Fibroblast of the conjunctiva (primary cell): Measurements from ENCODE around the gene SOX2.

ENCODE experiments used
- DNase-seq: peaks from one replicate; pipeline ENCODE4 v3.0.0-alpha.2; 2010; ENCODE audit warnings: low read depth

Gene SOX2

DNA sequence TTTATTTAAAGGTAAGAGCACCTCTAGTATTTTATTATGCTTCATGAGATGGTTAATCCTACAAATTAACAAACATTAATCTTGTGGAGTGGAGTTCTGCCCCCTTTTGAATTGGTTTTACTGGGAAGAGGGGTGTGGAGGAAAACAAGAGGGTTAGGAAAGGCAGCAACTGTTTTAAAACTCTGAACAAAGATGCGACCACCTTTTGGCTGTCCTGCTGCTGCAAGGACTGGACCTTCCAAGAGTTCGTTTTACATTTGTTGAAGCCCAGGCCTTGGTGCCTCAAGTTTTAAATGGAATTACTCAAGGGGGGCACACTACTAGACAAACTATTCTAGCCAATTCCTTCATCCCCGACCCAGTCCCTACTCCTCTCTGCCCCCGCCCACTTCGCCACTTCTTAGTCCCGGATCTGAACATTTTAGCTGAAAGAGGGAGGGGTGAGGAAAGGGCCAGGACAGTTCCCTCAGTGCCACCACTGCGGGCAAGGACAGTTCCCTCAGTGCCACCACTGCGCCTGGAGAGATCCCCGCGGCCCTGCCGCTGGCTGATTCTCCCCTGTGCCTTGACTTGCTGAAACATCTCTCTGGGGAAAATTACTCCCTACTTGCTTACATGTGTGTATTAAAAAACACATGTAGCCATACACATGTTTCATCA, 11.2 kb downstream of the SOX2 start:
- DNase-seq, result no peak

DNA sequence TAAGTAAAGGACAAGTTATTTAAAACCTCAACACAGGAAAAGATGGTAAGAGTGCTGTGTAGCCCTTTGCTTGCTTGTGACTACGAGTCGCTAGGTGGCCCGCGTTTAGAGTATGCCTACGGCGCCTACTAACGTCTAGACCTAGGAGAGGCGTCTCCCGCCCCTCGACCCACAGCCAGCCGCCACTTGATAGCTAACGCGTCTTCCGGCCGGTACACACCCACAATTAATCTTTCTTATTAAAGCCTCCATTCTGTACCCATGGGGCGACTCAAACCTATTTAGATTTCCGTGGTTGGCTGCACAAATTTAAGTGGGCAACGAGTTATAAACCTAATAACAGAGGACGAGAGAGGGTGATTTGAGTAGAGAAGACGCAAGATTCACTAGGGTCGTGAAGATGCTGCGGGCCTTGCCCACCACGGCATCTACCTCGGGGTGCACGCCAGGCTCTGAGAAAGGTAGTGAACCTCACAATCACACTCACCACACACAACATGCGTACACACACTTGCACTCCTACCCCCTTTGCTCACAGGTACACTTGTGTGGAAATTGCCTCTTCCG, 12.0 kb downstream of the SOX2 start:
- DNase-seq, result no peak

DNA sequence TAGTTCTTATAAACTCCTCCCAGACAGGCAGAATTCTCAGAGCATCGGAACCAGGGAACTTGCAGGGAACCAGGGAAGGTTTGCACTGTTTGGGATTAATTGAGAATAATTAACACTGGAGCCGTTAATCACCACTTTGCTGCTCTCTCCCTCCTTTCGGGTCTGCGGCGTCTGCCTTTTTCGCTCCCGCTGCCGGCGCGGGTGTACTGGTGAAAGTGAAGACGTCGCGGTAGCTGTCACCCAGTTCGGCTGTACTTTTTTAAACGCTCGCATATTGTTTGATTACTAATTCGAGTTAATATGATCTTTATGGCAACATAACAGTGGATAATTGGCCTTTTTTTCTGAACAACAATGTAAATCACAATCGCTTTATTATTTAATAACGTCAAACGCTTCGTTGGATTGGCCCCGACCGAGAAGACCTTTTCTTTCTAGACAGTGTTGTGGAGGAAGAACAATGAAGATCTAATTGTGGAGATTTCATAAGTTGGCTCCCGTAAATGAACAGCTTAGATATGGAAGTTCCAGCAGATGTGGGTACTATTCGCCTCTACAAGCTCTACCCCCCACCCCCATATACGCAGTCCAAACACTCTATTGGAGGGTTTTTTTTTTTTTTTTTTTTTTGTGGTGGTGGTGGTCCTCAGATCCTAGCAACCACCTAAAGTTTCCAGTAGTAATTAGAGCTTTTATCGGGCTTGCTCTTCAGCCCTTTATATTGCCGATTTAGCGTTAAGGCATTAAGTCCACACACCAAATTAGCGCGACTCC, 12.7 kb downstream of the SOX2 start:
- no peak for DNase-seq

DNA sequence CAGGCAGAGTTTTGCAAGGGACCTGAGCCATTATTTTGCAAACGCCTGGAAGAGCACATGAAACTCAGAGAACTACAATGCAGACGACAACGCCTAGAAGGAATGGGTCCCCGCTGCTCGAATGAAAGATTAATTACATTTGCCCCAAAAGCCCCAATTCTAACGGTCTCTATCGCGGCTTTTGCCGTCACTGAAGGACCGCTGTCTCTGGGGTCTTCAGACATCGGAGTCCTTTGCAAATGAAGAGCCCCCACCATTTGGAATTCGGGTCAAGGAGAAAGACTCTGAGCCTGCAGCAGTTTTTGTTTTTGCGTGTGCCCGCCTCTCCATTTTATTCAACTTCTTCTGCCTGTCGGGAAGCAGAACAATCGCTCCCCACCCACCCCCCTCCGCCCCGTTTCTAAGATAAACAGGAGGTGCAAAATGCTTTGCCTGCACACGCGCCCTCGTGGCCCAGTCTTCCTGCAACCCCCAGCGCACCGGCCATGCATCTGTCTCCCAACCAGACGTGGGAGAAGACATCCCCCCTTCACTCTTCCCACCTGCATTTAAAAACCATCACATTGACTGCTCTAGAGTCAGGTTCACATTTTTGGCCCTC, 13.5 kb downstream of the SOX2 start:
- DNase-seq, result no peak

DNA sequence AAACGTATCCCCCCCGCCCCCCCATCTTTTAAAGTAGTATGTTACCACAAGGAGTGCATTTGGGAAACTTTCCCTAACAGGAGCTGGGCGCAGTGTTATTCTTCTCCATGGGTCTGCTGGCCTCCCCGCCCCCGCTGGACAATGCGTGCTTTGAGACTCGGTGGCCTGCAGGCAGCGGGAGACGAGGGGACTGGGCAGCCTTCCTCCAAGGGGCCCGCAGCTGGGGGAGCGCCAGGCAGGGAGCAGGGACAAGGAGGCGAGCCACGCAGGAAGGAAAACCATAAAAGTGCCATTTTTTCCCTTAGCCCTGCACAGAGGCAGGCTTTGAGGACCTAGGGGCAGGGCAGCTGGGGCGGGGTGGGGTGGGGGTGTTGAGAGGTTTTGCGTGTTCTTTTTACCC, 14.1 kb downstream of the SOX2 start:
- no peak for DNase-seq

DNA sequence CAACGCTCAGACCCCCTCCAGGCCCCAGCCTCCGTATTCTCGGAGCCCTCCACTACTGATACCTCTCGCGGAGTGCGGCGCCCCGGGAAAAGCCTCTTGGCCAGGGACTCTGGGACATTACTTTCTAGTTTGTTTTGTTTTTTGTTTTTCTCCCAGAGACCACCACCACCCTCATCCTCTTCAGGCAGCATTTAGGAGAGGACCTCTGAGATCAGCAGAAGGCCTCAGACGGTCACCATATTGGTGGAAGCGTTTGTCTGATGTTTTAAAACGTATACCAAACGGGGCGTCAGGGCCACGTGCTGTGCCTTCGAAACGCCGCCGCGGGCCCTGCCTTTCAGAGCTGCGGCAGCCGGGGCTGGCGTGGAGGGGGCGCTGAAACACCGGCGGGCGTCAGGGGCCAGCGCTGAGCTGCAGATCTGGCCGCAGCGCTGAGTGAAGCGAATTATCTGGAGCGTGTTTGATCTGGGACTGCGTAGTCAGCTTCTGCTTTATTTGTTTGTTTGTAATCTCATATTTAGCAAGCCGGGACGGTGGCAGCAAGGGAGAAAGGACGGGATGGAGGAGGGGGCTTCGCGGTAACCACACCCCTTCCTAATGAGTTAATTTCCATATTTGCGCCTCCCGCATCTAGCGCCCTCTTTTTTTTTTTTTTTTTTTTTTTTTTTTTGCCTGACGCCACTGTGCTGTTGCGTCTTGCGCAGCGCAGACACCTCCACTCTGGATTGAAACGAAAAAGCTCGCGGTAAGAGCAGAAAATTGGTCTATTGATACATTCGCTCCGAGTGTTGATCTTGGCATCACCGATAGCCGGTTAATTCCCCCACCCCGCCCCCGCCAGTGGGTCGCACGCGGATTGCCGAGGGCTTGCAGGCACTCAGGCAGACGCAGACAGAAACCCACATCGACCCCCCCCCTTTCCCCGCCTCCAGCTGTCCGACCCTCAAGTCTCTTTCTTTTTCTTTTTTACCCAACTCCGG, 14.9 kb downstream of the SOX2 start:
- DNase-seq, result no peak

DNA sequence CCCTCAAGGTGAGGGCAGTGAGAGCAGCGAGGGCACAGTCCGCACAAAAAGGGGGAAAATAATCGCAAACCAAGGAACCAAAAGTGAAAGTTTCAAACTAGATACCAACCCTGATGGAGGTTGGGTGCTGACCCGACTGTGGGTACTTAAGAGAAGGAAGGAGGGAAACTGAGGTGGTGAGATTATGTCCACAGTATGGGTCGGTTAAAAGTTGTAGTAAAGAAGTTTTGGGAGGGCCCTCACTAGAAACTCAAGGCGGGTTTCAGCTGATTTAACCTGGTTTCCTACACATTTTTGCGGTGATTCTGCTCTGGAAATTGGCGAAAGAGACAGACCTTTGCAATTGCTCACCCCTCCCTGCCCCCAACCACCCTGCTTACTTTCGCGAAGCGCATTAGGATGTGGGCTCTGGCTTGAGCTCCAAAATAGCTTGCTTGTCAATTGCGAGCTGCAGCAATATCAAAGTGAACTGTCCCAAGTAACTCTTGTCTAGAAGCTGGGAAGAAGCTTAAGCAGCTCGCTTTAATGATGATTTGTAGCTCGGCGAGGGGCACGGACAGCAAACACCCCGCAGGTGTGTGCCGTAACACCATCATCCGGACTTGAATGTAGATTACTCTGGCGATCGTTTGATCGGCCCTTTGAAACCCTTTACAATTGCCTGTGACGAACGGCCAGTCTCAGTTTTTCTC, 15.8 kb downstream of the SOX2 start:
- no peak for DNase-seq

DNA sequence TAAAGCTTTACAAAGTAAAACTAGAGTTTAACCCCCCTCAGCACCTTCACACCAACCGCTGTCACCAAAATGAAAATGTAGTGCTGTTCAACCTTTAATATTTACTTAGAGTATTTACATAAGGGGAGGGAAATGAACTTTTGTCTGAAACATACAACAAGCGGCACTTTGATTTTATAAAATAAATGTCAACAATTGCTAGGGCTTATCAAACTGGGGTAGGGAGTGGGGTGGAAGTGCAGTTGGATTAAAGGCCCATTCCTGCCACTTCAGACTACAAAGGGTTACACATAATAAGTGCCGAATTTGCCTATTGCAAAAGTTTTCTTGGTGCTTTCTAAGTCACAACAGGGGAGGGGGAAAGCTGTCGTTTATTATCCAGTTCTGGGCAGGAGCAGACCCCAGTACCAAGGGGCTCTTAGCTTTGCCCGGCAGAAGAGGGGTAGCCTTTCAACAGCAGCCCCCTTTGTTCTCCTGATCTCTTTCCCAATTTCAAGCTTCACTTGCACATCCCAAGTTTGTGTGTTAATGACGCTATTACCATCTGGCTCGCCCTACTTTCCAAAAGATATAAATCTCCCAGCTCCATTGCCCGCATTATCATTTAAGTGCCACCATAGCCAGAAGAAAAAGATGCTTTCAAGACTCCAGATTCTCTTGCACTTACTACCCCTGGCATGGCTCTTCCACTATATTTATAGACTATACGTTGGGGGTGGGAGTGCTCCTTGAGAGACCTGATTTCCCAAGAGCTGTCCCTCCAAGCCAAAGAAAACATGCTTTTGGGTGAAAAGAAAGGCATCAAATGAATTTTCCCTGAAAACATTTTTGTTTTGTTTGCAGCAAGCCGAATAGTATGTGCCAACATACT, 17.0 kb downstream of the SOX2 start:
- DNase-seq, result no peak

DNA sequence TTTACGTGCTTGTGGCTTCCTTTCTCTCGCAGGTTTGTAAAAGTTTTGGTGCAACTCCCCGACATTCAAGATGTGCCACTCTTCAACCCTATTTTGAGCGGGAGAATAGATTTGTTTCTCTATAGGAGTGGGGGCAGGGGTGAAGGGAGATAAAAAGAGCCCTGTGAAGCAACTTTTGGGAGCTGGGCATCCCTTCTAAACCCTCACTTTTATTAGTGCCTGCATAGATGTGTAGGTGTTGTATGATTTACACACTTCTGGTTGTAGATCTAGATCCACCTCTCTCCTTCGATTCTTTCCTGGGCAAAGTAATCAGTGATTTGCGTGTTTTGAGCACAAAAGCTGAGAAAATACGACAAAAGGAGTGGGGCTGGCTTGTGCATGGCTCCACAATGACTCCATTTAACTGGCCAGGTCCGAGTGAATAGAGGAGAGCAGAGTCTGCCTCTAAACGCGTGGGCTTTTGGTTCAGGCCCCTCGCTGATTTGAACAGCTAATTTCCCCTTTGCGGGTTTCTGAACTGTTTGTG, 17.7 kb downstream of the SOX2 start:
- DNase-seq, result no peak

DNA sequence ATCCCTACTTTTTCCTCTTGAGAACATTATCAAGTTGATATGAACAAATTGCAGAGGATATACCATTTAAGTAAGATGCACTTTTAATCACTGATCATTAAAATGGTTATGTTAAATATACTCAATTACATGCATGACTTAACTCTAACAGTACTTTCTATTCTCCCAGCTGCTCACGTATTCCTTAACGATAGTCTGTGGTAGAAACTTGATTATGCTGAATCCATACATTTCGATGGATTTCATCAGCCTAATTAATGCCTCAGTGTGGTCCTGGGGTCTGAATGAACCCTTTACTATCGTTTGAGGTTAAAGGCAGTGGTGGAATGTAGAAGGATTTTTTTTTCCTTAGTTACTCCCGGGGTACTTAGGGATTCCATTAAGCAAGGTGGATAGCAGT, 18.6 kb downstream of the SOX2 start:
- DNase-seq, result no peak

DNA sequence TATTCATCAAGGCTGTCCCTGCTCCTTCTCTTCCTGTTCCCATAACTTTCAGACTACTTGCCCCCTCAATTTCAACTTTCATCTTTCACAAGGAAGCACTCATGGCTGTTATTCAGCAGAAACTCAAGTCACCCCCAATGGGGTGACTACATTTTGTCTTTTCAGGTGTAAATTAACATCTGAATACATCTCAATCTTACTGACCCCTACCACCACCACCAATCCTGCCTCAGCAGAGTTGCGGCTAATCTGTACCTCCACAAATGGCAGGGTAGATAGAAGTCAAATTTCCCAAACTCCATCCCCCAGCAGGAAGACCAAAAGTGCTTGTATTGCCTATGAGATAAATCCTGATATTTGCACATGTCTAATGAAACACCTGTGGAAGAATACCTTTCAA, 19.2 kb downstream of the SOX2 start:
- no peak for DNase-seq

DNA sequence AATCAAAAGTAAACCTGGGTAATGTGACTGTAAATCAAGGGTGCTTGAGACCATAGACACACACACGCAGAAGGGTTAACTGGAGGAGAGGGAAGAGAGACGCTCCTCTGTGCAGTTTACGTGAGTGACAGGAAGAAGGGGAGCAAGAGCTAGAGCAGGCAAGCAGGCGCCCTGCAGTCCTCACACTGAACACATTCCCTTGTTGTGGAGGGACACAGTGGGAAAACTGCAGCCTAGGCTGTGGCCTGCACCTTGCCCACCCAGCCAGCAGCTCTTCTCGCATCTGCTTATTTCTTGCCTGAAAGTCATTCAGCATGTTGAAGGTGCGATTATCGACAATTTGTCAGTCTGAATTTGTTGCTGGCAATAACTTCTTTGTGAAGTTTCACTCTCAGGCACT, 24.2 kb downstream of the SOX2 start:
- DNase-seq, result no peak

DNA sequence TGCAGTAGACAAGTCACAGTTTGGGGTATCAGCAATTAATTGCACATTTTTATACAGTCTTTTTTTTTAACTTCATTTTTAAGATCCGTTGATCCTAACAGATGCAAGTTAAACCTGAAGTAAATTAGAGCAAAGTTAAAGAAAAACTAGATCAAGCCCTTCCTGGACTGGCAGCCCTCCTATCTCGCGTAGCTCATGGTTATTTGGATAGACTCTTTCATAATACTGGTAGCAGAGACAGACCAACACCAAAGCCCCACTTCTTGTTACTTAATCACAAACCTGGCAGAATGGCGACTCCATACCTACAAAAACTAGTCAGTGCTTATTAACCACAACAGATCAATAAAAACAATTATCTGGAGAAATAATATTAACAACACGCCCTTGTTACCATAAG, 26.8 kb downstream of the SOX2 start:
- no peak for DNase-seq

DNA sequence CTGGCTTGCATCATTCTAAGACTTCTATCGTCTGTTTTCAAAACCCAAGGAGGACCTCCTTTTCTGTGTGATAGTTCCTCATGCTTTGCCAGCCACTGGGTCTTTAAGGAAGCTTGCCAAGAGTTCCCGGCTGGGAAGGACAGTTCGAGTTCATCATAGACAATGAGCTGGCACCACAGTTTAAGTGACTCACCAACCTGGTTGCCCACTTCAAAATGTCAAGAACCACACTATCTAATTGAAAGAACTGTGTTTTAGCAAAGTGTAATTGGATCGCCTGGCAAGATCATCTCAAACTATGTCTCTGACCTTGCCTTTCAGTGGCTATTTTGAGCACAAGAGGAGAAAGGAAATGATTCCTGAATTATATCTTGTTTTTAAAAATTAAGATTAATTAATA, 27.9 kb downstream of the SOX2 start:
- DNase-seq, result no peak

DNA sequence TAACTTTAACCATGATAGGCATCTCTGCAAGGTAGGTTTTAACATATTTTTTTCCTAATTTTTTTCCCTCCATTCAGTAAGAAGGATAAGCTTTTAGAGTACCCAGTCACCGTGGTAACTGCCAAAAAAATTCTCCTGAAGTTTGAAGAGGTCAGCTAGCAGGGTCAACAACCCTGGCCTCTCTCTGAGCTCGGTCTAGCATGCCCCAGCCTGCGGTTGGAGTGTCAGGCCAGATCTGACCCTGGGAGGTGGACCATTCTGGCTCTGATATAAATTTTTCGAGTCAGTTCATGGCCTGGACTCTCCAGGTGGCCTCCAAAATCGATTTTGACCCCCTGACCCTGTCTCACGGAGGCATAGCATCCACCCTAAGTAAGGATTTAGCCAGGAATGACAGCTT, 29.7 kb downstream of the SOX2 start:
- DNase-seq, result no peak

DNA sequence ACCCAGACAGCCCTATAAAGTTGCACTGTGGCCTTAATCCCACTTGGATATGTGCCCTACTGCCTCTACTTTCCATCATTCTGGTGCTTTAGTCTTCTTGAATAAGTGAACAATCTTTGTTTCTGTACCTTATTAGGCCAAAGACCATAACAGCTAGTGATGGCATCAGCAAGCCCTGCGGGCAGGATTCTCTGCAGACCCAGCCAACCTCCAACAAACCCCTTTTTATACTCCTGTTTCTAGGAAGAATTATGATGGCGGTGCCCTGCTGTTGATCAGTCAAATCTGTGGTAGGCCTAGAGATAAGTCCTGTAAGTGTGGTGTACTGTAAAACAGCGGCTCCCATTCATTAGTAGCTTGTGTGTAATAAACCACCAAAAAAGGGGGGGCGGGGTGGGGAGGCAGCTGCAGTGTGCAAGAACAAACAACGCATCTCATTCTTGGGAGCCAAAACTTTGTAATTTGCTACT, 40.5 kb downstream of the SOX2 start:
- DNase-seq, result no peak

DNA sequence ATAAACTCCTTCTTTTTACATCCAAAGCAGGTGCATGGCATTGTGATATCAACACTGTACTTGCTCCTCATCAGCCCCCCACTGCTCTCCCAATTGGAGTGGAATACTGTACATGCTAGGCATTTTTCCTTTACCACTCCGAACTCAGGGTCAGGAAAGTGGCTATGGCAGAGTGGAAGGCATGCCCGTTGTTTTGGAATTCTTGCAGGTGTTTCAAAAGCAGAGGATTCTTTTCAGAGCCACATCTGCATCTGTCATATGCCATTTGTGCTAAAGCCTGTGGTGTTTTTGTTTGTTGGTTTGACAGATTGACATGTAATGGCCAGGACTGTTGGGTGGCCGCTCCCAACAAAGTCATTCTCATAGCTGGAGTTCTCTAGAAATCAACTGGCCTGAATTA, 41.7 kb downstream of the SOX2 start:
- DNase-seq, result no peak

DNA sequence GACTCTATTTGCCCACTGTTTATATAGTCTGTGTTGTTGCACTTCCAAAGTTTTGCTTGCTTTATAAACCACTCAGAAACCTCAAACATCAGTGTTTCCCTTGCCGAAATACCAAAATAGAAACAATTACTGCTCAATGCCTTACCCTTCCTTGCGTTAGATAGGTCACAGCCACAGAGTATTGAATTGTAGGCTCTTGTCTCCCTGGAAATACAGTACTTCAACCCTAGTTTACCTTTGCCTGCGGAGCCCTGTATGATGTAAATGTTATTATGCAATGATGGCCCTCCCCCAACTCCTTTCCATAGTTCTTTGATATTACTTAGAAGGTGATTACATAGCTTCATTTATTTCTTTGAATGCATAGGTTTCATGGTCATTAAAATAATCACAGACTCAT, 44.2 kb downstream of the SOX2 start:
- DNase-seq, result no peak

DNA sequence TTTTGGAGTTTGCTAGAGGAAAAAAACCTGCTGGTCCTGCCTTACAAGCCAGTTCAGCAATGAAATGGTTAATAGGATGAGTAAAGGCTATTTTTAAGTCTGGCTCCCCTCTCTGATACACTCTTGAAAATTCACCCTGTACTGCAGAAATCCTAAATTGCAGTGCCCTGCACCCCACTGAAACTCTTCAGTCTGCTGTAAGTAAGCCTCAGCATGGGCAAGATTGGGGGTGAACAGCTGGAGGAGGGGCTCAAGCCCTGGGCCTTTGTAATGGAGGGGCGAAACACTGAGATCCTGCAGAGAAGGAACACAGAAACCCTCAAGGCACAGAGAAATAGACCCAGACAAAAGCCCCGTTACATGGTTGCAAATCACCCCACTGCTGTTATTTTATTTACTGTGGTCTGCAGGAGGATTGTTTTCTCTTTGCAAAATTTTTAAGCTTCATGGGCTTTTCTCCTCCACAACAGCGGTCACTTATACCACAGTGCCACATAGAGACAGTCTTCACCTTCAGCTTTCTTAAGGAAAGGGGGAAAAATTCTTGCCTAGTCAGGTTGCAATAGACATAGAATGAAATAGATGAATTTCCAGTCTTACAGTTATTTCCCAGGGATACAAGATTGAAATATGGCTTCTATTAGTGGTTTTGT, 45.0 kb downstream of the SOX2 start:
- DNase-seq, result no peak
